HS-27A (cell line): ENCODE data around the gene ACSM2A.
"Not testable (repeated sequence)": the region's sequence is repeated elsewhere in the genome, so short reads cannot be mapped to it uniquely, and the experiment has no call there.

Experiments
- DNase-seq: peaks from one replicate; pipeline ENCODE4 v3.0.0-alpha.2; 2012; ENCODE audit warnings: low read depth, missing footprints

ACSM2A gene, protein sequence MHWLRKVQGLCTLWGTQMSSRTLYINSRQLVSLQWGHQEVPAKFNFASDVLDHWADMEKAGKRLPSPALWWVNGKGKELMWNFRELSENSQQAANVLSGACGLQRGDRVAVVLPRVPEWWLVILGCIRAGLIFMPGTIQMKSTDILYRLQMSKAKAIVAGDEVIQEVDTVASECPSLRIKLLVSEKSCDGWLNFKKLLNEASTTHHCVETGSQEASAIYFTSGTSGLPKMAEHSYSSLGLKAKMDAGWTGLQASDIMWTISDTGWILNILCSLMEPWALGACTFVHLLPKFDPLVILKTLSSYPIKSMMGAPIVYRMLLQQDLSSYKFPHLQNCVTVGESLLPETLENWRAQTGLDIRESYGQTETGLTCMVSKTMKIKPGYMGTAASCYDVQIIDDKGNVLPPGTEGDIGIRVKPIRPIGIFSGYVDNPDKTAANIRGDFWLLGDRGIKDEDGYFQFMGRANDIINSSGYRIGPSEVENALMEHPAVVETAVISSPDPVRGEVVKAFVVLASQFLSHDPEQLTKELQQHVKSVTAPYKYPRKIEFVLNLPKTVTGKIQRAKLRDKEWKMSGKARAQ

GRCh38 chr16:20451364-20451763 is at the start of gene ACSM2A:
TSS of gene ACSM2A (plus strand) at chr16:20451521. CDS start at chr16:20460115, 8,594 bp downstream.
- DNase-seq = not testable (repeated sequence)

GRCh38 chr16:20402651-20403050 is 48.7 kb upstream of the ACSM2A start:
- no peak for DNase-seq

DNA sequence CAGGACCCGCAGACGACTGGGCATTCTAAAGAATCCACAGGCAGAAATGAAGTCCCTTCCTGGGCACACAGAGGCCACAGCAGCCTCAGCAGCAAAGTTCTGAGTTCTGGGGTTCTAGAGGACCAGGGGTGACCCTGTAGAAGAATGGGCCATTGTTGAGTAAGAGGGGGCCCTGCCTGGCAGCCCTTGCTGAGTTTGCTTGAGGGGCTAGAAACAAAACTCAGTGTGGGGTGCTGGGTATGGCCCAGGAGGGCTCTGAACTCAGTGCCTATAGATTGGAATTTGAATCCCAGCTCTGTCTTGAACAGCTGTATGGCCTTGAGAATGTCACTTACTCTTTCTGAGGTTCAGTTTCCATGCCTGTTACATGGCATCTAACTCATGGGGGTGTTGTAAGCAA is 46.7 kb upstream of the ACSM2A start, which contains the start of gene PDILT:
PDILT (minus strand) TSS at position 101 of the 400 bp plus-strand sequence. CDS start 5,437 bp downstream, outside the sequence.
- DNase-seq = no peak

DNA sequence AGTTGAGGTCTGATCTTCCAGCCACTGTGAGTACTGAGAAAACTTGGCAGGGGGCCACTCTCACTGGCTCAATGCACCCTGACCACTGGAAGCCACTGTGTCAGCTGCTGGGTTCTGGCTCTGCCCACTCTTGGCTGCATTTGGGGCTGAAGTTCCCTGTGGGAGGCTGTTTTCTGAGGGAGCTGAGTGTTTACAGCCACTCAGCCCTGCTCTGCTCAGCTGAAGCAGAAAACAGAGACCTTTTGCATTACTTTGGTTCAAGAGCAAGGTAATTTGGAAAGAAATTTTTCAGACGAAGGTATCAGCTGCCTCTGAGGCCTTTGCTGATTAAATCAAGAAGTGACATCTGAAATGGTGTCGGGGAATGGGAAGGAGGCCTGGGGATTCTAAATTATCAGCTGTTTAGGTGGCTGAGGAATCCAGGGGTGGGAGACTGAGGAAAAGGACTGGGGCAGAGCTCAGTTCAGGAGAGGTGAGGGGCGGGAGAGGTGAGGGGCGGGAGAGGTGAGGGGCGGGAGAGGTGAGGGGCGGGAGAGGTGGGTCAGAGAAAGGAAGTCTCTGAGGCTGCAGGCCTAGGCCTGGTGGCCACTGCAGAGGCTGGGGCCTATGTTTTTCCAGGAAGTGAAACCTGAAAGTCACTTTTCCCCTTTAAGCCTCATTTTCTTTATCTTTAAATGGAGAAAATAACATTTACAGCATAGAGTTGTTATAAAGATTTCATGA is 41.8 kb upstream of the ACSM2A start, which contains the start of gene ACSM5:
ACSM5 (plus strand) TSS at position 137 of the 723 bp plus-strand sequence. CDS start 1,951 bp downstream, outside the sequence.
- DNase-seq = no peak

DNA sequence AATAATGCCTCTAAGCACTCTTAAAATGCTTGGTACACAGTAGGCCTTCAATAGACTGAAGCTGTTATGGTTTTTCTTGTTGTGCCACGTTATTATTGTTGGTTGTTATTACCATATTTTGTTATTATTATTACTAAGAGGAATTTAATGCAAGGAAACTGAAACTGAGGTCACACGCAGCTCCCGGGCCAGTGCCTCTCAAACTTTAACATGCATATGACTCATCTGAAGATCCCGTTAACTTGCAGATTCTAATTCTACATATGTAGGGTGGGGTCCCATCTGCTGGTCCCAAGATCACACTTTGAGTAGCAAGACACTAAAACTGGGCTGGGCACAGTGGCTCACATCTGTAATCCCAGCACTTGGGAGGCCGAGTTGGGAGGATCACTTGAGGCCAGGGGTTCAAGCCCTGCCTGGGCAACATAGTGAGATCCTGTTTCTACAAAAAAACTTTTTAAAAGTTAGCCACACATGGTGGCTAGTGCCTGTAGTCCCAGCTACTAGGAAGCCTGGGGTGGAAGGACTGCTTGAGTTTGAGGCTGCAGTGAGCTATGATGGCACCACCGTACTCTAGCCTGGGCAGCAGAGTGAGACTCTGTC is 41.1 kb upstream of the ACSM2A start:
- no peak for DNase-seq

- DNase-seq = no peak
These were observed 40.3 kb upstream of the ACSM2A start for GRCh38 chr16:20411055-20411454.

DNA sequence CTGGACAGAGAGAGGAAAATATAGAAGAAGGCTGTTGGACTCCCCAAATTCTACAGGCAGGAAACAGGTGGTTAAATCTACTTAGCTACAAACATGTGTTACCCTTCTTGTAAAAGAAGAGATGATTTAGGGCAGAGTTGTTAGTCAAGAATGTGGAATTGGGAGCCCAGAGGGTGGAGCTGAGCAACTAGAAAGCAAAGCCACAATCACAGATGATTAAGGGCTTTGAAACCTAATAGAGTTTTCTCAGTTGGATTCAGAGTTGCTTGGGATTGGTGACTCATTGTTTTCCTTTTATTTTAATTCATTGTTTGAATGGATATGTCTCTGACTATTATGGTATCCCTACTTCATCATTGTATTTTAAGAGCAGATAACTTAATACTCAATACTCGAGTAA is 35.8 kb upstream of the ACSM2A start:
- no peak for DNase-seq

DNA sequence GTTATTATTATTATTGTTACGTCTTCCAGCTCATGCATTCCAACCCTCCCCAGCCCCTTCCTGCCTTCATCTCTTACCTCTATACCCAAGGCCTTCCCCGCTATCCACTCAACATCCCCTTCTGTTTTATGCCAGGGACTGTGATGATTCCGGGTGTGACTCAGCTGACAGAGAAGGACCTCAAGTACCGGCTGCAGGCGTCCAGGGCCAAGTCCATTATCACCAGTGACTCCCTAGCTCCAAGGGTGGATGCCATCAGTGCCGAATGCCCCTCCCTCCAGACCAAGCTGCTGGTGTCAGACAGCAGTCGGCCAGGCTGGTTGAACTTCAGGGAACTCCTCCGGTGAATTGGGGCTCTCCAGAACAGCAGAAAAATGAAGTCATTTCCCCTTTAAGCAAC is 32.2 kb upstream of the ACSM2A start:
- not testable (repeated sequence) for DNase-seq

DNA sequence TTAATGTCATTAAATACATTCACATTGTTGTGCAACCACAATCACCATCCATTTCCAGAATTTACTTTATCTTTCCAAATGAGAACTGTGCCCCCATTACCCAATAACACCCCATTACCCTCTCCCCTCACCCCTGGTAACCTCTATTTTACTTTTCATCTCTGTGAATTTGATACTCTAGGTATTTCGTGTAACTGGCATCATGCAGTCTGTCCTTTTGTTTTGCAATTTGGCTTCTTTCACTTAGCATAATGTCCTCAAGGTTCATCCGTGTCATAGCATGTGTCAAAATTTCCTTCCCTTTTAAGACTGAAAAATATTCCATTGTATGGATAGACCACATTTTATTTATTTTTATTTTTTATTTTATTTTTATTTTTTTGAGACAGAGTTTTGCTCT is 29.6 kb upstream of the ACSM2A start:
- DNase-seq = not testable (repeated sequence)

- DNase-seq = not testable (repeated sequence)
These were observed 27.6 kb upstream of the ACSM2A start for GRCh38 chr16:20423772-20424128.

DNA sequence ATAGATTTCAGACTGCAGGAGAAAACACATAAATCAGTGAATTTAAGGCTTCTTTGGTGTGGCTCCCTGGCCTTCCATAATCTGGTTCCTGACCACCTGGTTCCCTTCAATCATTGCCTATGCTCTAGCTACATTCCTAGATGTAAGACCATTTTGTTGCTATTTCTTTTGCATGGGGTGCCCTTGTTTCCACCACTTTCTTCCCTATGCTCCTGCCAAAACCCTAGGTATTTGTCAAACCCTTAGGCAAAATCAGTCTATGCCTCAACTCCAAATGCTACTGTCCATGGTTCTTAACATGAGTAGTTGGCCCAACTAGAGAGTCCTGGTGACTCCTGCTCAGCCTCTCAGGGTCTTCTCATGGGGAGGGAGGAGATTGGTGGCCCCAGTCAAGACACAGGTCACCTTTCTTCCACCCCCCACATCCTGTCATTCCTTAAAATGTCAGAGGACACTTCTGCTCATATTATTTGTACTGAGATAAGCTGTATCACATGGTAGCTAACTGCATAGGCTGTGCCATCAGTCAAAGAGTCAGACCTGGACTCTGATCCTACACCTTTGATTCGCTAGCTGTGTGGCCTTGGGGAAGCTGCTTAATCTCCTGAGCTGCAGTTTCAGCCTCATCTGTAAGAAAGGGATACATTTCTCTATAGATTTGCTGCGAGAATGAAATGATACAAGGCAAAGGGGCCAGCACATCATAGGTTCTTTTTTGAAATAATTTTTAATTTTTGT is 27.0 kb upstream of the ACSM2A start:
- no peak for DNase-seq

DNA sequence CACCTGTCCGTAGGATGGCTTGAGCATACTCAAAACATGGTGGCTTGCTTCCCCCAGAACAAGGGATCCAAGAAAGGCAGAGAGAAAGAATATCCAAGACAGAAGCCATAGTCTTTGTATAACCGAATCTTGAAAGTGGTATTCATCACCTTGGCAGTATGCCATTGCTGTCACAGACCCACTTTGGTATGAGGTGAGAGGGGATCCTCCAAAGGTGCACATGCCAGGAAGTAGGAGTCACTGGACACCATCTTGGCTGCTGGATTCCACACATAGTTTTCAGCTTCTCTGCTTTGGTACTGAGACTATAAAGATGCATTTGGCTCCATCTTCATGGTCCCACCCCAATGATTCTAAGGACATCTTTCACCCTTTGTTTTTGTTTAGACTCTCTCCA is 23.9 kb upstream of the ACSM2A start:
- not testable (repeated sequence) for DNase-seq

- not testable (repeated sequence) for DNase-seq
These were observed 21.8 kb upstream of the ACSM2A start for GRCh38 chr16:20429499-20429898.

GRCh38 chr16:20430480-20430879 is 20.8 kb upstream of the ACSM2A start:
- DNase-seq = not testable (repeated sequence)

DNA sequence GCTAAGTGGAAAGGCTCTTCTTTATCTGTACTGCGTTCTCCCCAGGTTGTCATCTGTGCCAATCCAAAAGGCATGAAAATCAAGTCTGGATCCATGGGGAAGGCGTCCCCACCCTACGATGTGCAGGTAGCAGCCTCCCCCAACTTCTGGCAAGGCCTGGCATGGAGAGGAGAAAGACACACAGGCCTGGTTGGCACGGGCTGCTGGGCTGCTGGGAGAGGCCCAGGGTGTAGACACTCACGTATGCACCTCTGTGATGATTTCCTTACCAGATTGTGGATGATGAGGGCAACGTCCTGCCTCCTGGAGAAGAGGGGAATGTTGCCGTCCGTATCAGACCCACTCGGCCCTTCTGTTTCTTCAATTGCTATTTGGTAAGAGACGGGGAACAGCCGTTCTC is 20.4 kb upstream of the ACSM2A start:
- no peak for DNase-seq

- not testable (repeated sequence) for DNase-seq
These were observed 12.4 kb upstream of the ACSM2A start for GRCh38 chr16:20438950-20439349.

- DNase-seq = not testable (repeated sequence)
These were observed 11.5 kb upstream of the ACSM2A start for GRCh38 chr16:20439820-20440231.

DNA sequence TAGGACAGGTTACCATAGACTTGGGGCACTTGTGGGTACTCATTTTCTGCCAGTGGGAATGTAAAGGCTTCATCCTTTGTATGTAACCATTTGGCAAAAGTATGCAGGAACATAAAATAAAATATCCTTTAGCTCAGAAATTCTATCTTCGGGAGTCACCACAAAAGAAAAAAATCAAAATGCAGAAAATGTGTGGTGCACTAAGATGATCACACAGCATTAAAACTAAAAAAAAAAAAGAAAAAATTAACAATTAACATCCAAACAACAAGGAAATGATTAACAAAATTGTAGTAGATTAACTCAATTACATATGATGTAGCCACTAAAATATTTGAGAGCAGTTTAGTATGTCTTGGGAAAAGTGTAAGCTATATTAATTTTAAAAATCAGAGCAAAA is 10.6 kb upstream of the ACSM2A start:
- not testable (repeated sequence) for DNase-seq

DNA sequence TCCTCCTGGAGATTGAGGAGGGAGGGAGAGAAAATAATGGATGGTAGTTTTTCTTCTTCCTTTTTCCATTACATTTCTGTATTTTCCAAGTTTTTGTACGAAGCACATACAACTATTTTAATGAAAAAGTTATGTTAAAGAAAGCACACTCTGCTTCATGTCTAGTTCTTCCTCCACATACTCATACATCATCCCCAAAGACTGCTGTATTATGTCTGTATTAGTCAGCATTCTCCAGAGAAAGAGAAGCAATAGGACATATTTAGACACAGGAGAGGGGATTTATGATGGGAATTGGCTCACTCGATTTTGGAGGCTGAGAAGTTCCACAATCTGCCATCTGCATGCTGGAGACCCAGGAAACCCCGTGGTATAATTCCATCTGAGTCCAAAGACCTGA is 10.1 kb upstream of the ACSM2A start:
- DNase-seq = no peak

- not testable (repeated sequence) for DNase-seq
These were observed 9.5 kb upstream of the ACSM2A start for GRCh38 chr16:20441859-20442258.

- not testable (repeated sequence) for DNase-seq
These were observed 4.5 kb upstream of the ACSM2A start for GRCh38 chr16:20446652-20447393.
